Mucosa of descending colon (tissue), 3 donors: Measurements from ENCODE around the gene NDUFV1. TPM values are rescaled to one million over a fixed set of nuclear protein-coding genes. Genes with fewer than 3 reads are reported as not detected.
A peak's percentile ranks its signal among the peaks of the same experiment; 100 is the strongest.

Experiments used
- ATAC-seq: fragments of 200-7000 bp; cut with Tn5 transposase; one replicate; pipeline ENCODE4 v1.9.1; 2020; ENCODE audit warnings: mild to moderate bottlenecking, moderate library complexity
- DNase-seq, 3 donors: peaks; one replicate each; pipeline ENCODE4 v3.0.0-alpha.2; 2020
- H3K36me3 ChIP-seq: fragments of 200-600 bp; one replicate; pipeline ENCODE4 v1.8.0; 2021; ENCODE audit warnings: low read depth, mild to moderate bottlenecking
- H3K4me1 ChIP-seq: fragments of 200-600 bp; one replicate; pipeline ENCODE4 v1.8.0; 2021; ENCODE audit warnings: low read depth, mild to moderate bottlenecking
- H3K4me3 ChIP-seq: fragments of 200-600 bp; one replicate; pipeline ENCODE4 v1.8.0; 2021; ENCODE audit warnings: mild to moderate bottlenecking
- H3K9me3 ChIP-seq: fragments of 200-600 bp; one replicate; pipeline ENCODE4 v1.8.0; 2021; ENCODE audit warnings: mild to moderate bottlenecking
- CTCF ChIP-seq: fragments of 200-600 bp; IDR thresholded peaks from one replicate; pipeline ENCODE4 v1.8.0; 2022; ENCODE audit warnings: antibody characterized with exemption, mild to moderate bottlenecking
- intact Hi-C, 2 donors: fragments of 100-400 bp; cut with DNase I in 1 of 2; cut with micrococcal nuclease in 1 of 2; formaldehyde crosslinking; loops; one replicate each; pipeline versions ENCODE4 v1.11.0 to v1.11.1; 2022; cut with DNase I, micrococcal nuclease
- total RNA-seq, 3 donors: library from RNA; stranded (reverse); fragmentation: NEBNext Ultra II Directional in 2 of 3; extraction: Animal tissue kit (Norgen Biotek cat#: 25700) in 2 of 3; gene quantifications; one replicate each; pipeline versions ENCODE4 v1.2.1 to v1.2.4, GENCODE V29; 2021 to 2023
- donor health status: DM: no; HTN: no; CAD: no; lungs with moderate emphysema.
- donor health status: DM: no; HTN: no; CAD: no.
- donor health status: DM: no; HTN: yes; CAD: no.

Gene NDUFV1
- total RNA-seq, 3 donors from 2014 or later = 248 to 349 (median 311) TPM

- no peaks in the 10 kb centered on the region for H3K9me3 ChIP-seq
- ATAC-seq (no peak), DNase-seq (peak in 1 of 3 donors; percentile 35)
- no peak overlapping the region for H3K4me3 ChIP-seq
- H3K4me1 ChIP-seq = no peaks in the 10 kb centered on the region
- no peak for TF ChIP-seq CTCF
- intact Hi-C loops = no loop called here
- no peaks in the 10 kb centered on the region for H3K36me3 ChIP-seq
Observed at GRCh38 chr11:67640758-67641337, 34.1 kb downstream of the NDUFV1 start.

GRCh38 chr11:67641338-67642172 is 34.8 kb downstream of the NDUFV1 start:
- peaks cover 4% of the 10 kb centered on the region for H3K4me1 ChIP-seq
- no peaks in the 10 kb centered on the region for H3K36me3 ChIP-seq
- intact Hi-C loops = no loop called here
- DNase-seq (peak in 1 of 3 donors; percentile 44), ATAC-seq (no peak)
- H3K9me3 ChIP-seq = no peaks in the 10 kb centered on the region
- no peak overlapping the region for H3K4me3 ChIP-seq
- no peak for TF ChIP-seq CTCF

- DNase-seq (peak in 1 of 3 donors; percentile 26), ATAC-seq (no peak)
- H3K36me3 ChIP-seq = no peaks in the 10 kb centered on the region
- intact Hi-C loops = no loop called here
- H3K4me1 ChIP-seq = peaks cover 9% of the 10 kb centered on the region
- TF ChIP-seq CTCF = no peak
- H3K9me3 ChIP-seq = no peaks in the 10 kb centered on the region
- no peak overlapping the region for H3K4me3 ChIP-seq
Observed at GRCh38 chr11:67642173-67643120, 35.7 kb downstream of the NDUFV1 start.

- intact Hi-C loops = no loop called here
- H3K36me3 ChIP-seq = no peaks in the 10 kb centered on the region
- no peak for TF ChIP-seq CTCF
- H3K4me1 ChIP-seq = peaks cover 9% of the 10 kb centered on the region
- no peak for ATAC-seq
- no peak for DNase-seq
- H3K4me3 ChIP-seq = no peak overlapping the region
- no peaks in the 10 kb centered on the region for H3K9me3 ChIP-seq
Observed at GRCh38 chr11:67644042-67644441, 37.3 kb downstream of the NDUFV1 start.
